Non-pigmented ciliary epithelial cell (primary cell): ENCODE results near the gene LTF.
A peak's percentile ranks its signal among the peaks of the same experiment; 100 is the strongest.
"Not testable (repeated sequence)": the region's sequence is repeated elsewhere in the genome, so short reads cannot be mapped to it uniquely, and the experiment has no call there.

Source experiments
- DNase-seq: peaks from one replicate; pipeline ENCODE4 v3.0.0-alpha.2; 2010; ENCODE audit warnings: low read depth

The LTF gene

DNA sequence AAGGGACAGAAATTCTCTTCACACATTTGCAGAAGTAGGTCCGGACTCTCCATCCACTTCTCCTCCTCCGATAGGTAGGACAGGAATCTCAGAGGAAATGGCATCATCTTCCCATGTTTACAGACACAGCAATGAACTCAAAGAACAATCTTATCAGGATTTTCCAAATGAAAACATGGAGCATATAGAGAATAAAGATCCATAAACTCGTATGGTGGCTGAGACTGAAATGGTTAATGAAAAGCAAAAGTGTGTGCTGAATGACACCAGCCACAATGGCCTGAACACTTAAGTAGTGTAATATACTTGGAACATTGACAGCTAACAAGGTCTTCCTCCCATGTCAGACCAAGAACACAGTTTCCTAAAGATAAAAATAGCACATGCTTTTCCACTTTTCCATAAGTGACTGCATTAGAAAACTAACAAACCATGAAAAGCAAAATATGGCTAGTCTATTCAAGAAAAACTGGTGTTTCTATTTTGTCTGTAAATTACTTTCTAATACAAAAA is 51.9 kb downstream of the LTF start:
- DNase-seq: no peak

DNA sequence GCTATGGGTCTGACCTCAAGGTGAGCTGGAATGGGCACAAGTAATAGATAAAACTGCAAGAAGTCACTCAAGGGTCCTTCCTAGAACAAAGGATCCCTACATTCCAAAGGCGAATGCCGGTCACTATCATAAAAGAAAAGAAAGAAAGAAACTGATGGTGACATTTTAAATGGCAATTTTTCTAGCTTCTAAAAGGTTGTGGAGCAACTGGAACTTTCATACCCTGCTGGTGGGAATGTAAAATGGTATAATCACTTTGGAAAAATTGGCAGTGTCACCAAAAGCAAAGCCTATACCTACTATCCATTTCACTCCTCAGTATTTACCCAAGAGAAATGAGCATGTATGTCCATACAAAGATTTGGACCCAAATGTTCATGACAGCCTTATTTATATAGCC is 53.4 kb downstream of the LTF start:
- DNase-seq: no peak

DNA sequence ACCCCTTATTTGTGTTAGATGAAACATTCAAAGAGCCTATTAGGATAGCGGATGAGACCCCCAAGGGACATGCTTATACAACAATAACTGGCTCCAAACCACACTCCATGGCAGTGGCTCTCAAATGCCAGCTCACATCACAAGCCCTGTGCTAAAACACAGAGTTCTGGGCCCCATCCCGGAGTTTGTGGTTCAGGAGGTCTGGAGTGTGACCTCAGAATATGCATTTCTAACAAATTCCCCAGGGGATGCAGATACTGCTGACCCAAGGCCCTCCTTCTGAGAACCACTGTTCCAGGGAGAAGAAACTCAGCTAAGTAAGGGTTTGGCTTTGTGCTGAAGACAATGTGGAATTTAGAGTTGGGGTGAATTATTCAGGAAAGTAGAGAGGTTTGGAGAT is 54.0 kb downstream of the LTF start:
- DNase-seq: no peak

DNA sequence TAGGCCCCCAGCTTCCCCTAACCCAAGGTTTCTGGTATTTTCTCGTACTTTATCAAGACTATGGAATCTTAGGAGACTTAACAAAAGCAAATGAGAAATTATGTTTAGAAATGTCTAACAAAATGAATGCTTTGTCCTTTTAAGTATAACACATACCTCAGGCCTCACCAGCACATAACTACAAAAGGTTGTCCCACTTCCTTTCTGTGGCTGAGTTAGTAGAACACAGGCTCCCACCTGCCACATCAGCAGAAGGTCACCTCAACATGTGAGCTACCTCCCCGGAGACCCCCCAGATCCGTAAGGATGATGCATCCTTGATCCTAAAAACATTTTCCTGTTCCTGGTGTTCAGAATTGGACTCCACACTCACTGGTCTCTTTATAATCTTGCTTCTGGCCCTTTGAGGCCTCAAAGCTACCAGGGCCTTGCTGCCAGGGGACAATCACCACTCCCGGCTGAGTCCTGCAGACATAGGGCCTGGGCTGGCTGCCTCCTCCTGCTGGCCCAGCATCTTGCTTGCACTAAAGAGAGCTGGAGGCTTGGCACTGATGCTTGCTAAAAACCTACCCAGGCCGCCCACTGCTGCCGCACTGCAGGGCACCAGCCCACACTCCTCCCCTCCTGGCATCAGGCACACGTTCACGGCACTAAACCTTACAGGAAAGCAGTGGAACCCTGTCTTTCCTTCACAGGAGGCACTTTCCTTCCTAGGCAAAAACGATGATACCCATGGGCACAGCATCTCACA is 54.8 kb downstream of the LTF start:
- DNase-seq: no peak

DNA sequence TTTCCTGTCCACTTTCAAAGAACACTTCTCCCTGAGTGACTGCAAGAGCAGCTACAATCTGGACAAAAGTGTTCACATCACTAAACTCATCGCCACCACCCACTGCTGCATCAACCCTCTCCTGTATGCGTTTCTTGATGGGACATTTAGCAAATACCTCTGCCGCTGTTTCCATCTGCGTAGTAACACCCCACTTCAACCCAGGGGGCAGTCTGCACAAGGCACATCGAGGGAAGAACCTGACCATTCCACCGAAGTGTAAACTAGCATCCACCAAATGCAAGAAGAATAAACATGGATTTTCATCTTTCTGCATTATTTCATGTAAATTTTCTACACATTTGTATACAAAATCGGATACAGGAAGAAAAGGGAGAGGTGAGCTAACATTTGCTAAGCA is 55.9 kb downstream of the LTF start:
- no peak for DNase-seq

DNA sequence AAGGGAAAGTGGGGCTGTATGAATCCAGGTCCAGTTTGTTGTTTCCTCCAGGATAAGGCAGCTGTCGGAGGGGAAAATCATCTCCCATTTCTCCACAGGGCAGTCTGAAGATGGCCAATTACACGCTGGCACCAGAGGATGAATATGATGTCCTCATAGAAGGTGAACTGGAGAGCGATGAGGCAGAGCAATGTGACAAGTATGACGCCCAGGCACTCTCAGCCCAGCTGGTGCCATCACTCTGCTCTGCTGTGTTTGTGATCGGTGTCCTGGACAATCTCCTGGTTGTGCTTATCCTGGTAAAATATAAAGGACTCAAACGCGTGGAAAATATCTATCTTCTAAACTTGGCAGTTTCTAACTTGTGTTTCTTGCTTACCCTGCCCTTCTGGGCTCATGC is 56.7 kb downstream of the LTF start:
- DNase-seq: no peak

DNA sequence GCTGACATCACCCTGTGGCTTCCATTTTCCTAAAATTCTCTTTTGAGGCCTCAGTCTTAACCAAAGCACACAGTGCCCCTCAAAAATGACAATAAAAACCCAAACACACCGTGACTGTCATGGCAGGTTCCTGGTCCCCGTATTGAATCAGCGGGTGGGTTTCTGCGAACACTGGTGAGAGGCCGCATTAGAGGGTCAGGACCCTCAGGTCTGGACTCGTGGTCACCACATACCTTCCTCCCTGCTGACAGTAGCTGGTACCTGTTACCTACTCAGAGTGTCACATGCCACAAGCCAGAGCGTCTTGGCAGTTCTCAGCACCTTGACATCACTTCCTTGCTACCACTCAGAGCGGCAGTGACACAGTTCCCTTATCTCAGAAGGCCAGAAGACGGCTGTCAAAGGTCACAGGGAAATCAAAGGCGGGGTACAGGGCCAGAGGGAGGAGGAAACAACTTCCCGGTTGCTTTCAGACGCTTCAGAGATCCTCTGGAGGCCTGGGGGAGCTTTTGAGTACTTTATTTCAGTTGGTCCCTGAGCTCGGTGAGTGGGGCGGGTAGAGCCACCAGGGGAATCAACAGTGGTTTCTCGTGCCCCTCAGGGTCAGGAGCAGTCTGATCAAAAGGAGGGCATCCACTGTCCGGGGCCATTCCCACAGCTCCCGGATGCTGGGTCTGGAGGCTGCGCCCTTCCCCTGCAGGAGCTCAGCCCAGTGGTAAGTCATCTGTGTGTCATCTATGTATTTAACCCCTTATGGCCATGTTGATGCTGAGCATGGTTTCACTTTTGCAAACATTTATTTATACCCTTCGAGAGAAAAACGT is 57.7 kb downstream of the LTF start, which contains the start of the genes CCR5AS and CCRL2:
Gene CCR5AS (minus strand): TSS at position 279 of the 824 bp plus-strand sequence.
Gene CCRL2 (plus strand): TSS at position 472 of the 824 bp plus-strand sequence. CDS start 821 bp downstream, outside the sequence.
- no peak for DNase-seq

DNA sequence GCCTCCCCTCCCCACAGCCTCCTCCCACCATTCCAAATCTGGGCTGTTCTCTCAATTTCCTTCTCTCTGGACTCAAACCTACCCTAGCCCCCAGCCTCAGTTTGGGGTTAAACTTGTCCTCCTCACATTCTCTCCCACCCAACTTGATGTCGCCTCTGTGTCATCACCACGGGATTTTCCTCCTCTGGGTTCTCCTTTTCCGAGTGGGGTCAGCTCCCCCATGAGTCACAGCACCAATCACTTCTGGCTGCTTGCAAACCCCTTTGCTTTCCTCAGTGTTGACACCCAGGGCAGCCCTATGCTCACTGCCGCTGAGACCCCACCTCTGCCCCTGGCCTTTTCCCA is 58.3 kb downstream of the LTF start:
- DNase-seq: no peak

DNA sequence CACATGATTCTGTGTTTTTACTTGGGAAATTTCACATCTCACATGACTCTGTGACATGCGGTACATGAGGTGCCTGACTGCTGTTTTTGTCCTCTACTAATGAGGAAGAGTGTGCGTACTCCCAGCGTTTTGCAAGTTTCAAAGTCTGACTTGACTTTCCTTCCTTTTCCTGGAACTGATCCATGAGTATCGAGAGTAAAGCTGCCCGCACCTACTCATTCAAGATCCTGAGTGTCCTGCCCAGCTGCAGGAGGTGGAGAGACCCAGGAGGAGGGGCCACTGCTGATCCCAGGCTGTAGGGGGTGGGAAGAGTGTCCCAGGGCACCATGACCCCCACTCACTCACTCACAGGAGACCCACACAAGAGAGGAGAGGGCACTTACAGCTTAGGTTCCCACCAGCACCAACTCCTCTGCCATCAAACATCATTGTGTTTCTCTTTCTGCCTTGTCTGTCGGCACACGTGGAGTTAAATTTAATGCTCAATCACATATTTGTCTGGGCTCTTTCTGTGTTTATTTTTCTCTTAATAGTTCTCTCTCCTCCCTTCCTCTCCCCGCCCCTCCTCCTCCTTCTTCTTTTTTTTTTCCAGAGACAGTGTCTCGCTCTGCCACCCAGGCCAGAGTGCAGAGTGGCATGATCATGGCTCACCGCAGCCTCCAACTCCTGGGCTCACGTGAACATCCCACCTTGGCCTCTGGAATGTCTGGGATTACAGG is 59.2 kb downstream of the LTF start:
- DNase-seq: no peak

DNA sequence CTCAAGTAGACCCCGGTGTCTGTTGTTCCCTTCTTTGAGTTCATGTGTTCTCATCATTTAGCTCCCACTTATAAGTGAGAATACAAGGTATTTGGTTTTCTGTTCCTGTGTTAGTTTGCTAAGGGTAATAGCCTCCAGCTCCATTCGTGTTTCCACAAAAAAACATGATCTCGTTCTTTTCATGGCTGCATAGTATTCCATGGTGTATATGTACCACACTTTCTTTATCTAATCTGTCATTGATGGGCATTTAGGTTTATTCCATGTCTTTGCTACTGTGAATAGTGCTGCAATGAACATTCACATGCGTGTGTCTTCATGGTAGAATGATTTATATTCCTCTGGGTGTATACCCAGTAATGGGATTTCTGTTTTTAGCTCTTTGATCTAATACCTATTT is 61.8 kb downstream of the LTF start:
- DNase-seq: not testable (repeated sequence)

DNA sequence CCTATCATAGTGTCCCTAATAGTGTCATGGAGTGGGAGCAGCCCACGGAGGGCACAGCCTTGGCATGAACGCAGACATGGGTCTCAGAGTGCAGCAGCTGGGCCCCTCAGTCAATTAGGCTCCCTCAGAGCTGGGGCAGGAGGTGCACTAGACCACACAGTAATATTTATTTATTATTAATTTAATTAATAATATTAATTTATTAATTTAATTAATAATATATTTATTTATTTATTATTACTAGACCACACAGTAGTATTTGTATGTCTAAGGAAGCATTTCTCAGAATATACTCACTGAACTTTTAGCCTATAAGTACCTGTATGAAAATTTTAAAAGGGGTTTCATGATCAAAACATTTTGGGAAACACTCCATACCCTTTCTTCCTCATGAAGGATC is 63.1 kb downstream of the LTF start:
- DNase-seq: no peak

DNA sequence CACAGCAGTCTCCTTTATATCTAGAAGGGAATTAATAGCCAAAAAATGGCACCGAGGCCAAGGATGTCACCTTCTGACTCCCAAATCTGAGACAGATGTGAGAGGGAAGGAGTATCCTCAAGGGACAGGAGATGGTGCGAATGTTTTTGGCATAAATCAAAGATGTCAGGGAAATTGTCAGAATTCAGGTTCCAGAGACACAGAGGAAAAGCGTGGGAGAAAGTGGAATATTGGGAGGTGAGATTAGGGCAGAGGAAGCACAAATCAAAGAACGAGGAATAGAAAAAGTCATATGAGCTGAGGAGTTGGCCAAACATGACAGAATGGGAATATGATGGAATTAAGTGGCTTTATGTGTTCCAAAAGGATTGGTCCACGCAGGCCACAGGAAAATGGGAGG is 63.9 kb downstream of the LTF start:
- no peak for DNase-seq

DNA sequence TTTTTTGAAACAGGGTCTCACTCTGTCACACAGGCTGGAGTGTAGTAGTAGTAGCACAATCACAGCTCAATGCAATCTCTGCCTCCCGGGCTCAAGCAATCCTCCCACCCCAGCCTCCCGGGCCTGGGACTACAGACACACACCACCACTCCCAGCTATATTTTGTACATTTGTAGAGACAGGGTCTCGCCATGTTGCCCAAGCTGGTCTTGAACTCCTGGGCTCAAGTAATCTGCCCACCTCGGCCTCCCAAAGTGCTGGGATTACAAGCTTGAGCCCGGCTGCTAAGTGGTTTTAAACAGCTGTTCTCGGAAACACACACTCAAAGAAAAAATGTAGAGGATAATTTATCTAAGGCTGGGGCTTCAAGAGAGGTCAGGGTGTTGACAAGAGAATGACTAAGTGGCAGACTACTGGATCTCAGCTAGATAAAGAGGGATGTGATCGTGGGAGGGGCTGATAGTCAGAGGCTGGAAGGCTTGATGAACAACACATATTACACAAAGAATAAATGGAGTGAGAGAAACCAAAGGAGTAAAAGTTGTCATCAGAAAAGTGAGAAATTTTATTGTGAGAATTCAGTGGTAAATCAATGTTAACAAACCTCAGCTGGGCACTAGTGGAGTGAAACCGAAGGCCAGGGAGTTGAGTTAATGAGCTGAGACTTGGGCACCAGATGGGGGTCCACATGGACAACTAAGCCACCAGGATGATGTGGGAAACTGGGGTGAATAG is 64.5 kb downstream of the LTF start:
- peak; percentile 20 for DNase-seq

DNA sequence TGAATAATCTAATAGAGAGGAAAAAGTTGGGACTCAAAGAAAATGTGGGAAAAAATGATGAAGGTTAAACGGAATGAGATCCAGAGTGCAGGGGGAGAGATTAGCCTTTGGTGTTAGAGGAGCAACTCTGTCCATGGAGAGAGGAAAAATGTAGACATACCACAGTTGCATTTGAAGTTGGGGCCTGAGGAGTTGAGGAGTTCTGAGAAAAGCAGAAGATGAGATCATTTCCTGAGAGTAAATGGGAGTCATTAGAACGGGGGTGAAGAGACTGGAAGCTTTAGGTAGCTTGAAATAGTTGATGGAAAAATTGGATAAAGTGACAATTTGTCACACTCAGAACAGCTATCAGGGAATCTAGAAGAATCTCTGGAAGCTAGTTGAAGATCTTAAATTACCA is 65.1 kb downstream of the LTF start:
- no peak for DNase-seq

DNA sequence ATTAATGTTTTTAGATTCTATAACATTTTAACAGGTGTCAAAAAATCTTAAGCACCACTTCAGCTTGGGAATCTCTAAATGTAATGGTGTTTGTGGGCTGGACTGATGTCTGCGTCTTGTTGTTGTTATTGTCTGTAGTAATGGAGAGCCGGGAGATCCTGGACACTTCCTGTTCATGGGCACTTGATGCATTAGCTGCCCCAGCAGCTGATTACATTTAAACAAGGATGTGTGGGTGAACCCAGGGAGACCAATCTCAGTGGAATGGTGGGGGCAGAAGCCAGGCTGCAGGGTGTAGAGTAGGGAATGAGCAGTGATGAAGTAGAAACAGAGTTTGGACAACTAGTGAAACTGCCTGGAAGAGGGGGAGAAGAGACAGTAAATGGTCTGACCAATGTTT is 65.6 kb downstream of the LTF start:
- no peak for DNase-seq

DNA sequence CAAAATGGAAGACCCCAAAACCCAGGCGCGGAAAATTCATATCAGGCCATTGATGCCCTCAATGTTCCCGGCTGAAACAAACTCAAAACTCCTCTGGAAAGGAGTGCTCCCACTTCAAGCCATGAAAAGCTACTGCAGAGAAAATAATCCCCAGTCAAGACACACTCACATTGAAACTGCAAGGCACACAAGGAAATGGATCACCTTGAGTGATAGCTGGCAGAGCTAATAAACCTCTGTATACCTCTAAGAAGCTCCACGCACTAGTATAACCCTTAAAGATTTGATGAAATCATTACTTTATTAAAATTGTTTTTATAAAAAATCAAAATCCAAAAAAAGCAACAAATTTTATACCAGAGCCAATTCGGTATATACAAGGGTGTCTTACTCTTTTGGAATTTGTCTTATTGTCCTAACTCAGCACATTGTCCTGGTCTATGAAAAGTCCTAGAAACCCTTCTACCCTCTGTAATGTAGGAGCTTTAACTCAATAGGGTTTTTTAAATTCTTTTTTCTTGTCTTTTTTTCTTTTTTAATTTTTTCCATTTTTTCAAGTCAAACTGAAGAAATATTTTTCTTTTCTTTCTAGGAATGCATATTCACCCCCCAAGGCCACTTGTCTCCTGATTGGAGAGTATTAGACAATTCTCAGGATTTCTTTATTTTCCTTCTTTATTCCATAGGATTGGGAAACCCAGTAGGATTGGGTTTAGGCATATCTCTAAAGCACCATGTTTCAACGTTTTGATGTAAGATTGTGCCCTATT is 66.3 kb downstream of the LTF start:
- DNase-seq: no peak

DNA sequence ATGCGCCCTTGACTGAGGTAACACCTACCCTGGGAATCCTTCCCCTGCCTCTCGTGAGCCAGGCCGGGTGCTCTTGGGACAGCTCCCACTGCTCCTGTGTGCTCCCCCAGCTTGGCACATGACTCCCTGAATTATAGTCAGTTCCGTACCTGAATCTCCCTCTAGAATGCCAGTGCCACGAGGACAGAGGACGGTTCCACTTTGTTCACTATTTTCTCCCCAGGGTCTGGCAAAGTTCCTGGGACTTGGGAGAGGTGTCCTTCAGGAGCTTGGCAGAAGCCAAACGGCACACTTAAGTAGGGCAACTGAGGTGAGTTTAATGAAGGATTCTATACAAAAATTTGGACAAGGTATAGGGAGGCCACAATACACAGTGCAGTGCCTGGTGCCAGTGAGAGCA is 67.6 kb downstream of the LTF start:
- no peak for DNase-seq

DNA sequence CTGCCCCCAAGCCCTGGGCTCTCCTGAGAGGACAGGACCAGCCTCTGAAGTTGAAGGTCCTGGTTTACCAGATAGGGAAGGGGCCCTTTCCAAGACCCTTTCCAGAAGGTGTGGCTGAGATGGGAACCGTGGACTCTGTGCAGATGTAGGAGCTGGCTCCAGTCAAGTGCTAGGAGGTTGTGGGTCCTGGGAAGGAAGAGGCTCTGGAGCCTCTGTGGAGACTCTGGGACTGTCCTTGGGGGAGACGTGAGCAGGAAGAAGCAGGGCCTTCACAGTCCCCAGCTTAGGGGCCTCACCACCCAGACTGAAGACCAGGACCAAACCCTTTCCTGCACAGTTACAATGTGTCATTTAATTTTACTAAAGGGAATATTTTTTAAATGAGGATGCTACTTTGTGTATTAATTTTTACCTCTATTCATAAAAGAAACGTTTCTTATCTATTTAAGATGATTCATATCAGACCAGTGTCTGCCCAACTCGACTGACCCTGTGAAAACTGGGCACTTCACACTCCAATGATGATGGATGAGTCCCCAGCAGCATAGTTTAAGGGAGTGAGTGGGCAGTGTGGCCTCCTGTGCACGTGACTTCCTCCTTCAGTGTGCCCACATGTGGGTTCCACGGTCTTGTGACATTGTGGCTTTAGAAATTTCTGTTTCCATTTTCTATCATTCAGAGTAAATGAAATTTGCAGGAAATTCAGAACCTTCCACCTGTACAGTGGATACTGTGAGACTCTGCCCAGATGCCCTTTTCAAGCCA is 68.8 kb downstream of the LTF start:
- DNase-seq: no peak

DNA sequence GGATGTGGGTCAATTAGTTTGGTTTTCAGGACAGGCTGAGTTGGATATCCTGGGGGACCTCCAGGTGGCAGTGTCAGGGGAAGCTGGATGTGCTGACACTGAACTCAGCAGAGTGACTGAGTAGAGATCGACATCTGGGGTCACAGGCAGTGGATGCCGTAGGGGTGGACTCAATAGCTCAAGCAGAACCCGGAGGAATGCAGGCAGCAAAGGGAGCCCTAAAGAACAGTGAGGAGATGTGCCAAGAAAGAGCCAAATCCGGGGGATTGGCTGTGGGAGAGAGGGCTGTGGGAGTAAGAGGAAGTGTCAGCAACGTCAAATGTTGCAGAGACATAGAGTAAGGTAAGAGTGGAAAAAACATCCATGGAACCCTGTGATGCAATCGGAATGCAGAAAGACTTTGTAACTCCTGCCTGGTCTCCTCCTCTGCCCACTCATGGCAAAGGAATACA is 69.5 kb downstream of the LTF start:
- no peak for DNase-seq
